K562 (cell line): ENCODE measurements around the gene SOAT1. TPM values are rescaled to one million over a fixed set of nuclear protein-coding genes. Genes with fewer than 3 reads are reported as not detected.

Source experiments
- ATF7 ChIP-seq: fragments of 450-650 bp; IDR thresholded peaks from 2 replicates; pipeline ENCODE4 v1.7.1; 2014; ENCODE audit warnings: mild to moderate bottlenecking, moderate library complexity
- CSDE1 ChIP-seq, 2 experiments: fragments of 450-650 bp; IDR thresholded peaks; 2 replicates each; pipeline ENCODE4 v1.6.1; 2016; ENCODE audit warnings: mild to moderate bottlenecking in 1 of 2
- ETS2 ChIP-seq: IDR thresholded peaks from 2 replicates; pipeline ENCODE4 v1.6.1; 2016; ENCODE audit warnings: borderline replicate concordance, missing genetic modification characterization, mild to moderate bottlenecking, moderate library complexity, missing compliant biosample characterization; ENCODE audit not compliant: poor library complexity, severe bottlenecking
- ILF3 ChIP-seq: fragments of 450-650 bp; IDR thresholded peaks from 2 replicates; pipeline ENCODE4 v1.6.1; 2018; ENCODE audit warnings: antibody characterized with exemption, mild to moderate bottlenecking, moderate library complexity, borderline replicate concordance
- JUN ChIP-seq, 2 experiments: sonication (generic) in 1 of 2; formaldehyde crosslinking in 1 of 2; IDR thresholded peaks; 2 replicates each; pipeline versions ENCODE4 v1.6.1 to v1.8.0; 2012 to 2022; ENCODE audit warnings: borderline replicate concordance in 2 of 2, mild to moderate bottlenecking in 2 of 2, improper control_type of control experiment in 1 of 2, low read depth in 1 of 2, low read length in 1 of 2, missing genetic modification reagents in 1 of 2
- NCOA2 ChIP-seq, 2 experiments: fragments of 450-650 bp; IDR thresholded peaks; 2 replicates each; pipeline ENCODE4 v1.6.1; 2018; ENCODE audit warnings: mild to moderate bottlenecking in 2 of 2, moderate library complexity in 1 of 2; ENCODE audit not compliant: partially characterized antibody in 2 of 2
- POLR2G ChIP-seq: fragments of 200-400 bp; formaldehyde crosslinking; IDR thresholded peaks from 2 replicates; pipeline ENCODE4 v1.6.1; 2017; ENCODE audit warnings: low read depth, mild to moderate bottlenecking, antibody characterized with exemption, low read length, moderate library complexity
- RBM25 ChIP-seq: fragments of 200-400 bp; formaldehyde crosslinking; IDR thresholded peaks from 2 replicates; pipeline ENCODE4 v1.6.1; 2018; ENCODE audit warnings: low read length, low read depth, moderate library complexity; ENCODE audit not compliant: severe bottlenecking
- ZNF24 ChIP-seq: fragments of 450-650 bp; IDR thresholded peaks from 2 replicates; pipeline ENCODE4 v1.6.1; 2016
- ZNF699 ChIP-seq: fragments of 250-450 bp; sonication (Bioruptor Pico); IDR thresholded peaks from 2 replicates; pipeline ENCODE4 v1.8.0; 2021; ENCODE audit warnings: mild to moderate bottlenecking, moderate library complexity; ENCODE audit not compliant: insufficient replicate concordance
- ZNF785 ChIP-seq: fragments of 250-450 bp; sonication (Bioruptor Pico); IDR thresholded peaks from 2 replicates; pipeline ENCODE4 v1.4.0; 2020; ENCODE audit warnings: mild to moderate bottlenecking
- polyA plus RNA-seq, 8 experiments: library from polyadenylated mRNA; depleted of rRNA in 4 of 8; stranded (reverse) in 5 of 8; unstranded in 3 of 8; fragments of >200 nt; fragmentation: Nextera tagmentation in 2 of 8; fragmentation: Illumina TruSeq in 1 of 8; extraction: Ambion mirVana in 2 of 8; extraction: Trizol in 1 of 8; gene quantifications; 2 replicates each; pipeline versions ENCODE4 v1.2.1 to v1.2.3, GENCODE V29; 2011 to 2014; ENCODE audit warnings: inconsistent platforms in 1 of 8, missing spikeins in 1 of 8
- total RNA-seq, 7 experiments: library from RNA; depleted of rRNA in 6 of 7; stranded (reverse); fragments of >200 nt in 6 of 7; fragmentation: Illumina TruSeq in 2 of 7; extraction: Trizol in 2 of 7; gene quantifications; 2 replicates each; pipeline versions ENCODE4 v1.2.1 to v1.2.3, GENCODE V29; 2011 to 2021; ENCODE audit warnings: low replicate concordance in 1 of 7
- TF ChIP-seq, protein P1 (sequence below): fragments of 250-450 bp; sonication (Bioruptor Pico); IDR thresholded peaks from 2 replicates; pipeline ENCODE4 v1.8.0; 2021; ENCODE audit warnings: moderate library complexity, mild to moderate bottlenecking, inconsistent platforms
- TF ChIP-seq, protein P2 (sequence below): sonication (generic); formaldehyde crosslinking; IDR thresholded peaks from 2 replicates; pipeline ENCODE4 v1.8.1; 2023; ENCODE audit warnings: mild to moderate bottlenecking, missing genetic modification reagents
- TF ChIP-seq, protein P3 (sequence below): sonication (generic); formaldehyde crosslinking; IDR thresholded peaks from 2 replicates; pipeline ENCODE4 v1.8.0; 2022; ENCODE audit warnings: mild to moderate bottlenecking, missing genetic modification reagents
- TF ChIP-seq, protein P4 (sequence below): sonication (generic); formaldehyde crosslinking; IDR thresholded peaks from 2 replicates; pipeline ENCODE4 v1.8.0; 2023; ENCODE audit warnings: missing genetic modification reagents, mild to moderate bottlenecking, borderline replicate concordance

SOAT1 gene
- total and polyA plus RNA-seq, 9 of the 15 experiments (the other 6 are each of a cell fraction or from before 2014, with no cell fraction given), result 5.5 to 29.1 (median 17.3) TPM

DNA sequence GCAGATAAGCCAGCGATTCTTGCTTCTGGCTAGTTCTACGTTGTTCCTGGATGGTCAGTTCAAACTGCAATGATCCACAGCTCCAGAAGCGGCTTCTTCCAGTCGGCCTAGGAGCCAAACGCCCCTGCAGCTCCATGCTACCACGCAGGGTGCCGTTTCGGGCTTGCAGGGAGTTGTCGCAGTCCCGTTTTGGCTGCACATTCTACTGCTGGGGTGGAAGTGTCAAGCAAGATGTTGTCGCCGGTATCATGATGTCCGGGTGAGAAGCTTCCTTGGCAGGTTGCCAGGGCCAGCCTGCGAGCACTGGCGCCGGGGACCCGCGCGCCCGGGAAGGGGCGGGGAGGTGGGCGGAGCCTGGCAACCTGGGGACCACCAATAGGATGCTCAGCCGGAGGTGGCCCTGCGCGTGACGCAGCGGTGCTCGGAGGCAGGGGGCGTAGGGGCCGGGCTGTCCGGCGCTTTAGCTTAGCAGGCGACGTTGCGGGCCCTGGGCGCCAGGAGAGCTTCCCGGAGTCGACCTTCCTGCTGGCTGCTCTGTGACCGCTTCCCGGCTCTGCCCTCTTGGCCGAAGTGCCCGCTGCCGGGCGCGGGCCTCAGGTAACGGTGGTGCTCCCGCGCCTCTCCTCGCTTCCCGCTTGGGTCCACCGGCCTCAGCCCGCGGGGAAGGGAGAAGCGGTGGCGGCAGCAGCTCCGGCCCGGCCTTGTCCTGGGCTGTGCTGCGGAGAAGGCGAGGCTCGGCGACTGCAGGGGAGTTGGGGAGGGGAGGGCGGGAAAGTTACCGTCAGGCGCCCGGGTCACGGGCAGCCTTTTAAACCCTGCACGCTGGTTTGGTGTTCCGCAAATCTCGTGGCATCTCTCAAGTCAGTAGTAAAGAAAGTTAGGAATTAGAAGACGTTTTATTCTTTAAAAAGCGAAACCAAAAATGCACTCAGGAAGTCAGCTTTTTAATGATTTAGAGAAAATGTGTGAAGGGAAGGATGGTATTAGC lies at the start of gene SOAT1 (continued):
- TF ChIP-seq ZNF24 (peak; percentile 47; the same call in 1 of the 2 replicates), ETS2 (tag) (no peak), JUN (IDR thresholded peaks at IDR 0.05; ENCODE audit: borderline replicate concordance, low read depth, low read length) (no peak), JUN (CRISPR knock-in tag; IDR thresholded peaks at IDR 0.05; ENCODE audit: borderline replicate concordance) (no peak), POLR2G (peak; percentile 97), ILF3 (no peak), NCOA2 (IDR thresholded peaks at IDR 0.05; ENCODE audit: partially characterized antibody in 2 of 2) (no peak), RBM25 (no peak), ZNF699 (CRISPR knock-in tag) (no peak), CSDE1 (IDR thresholded peaks at IDR 0.05) (no peak), ZNF785 (CRISPR knock-in tag) (no peak), ATF7 (peak; percentile 63)
- TF ChIP-seq, protein P1, sequence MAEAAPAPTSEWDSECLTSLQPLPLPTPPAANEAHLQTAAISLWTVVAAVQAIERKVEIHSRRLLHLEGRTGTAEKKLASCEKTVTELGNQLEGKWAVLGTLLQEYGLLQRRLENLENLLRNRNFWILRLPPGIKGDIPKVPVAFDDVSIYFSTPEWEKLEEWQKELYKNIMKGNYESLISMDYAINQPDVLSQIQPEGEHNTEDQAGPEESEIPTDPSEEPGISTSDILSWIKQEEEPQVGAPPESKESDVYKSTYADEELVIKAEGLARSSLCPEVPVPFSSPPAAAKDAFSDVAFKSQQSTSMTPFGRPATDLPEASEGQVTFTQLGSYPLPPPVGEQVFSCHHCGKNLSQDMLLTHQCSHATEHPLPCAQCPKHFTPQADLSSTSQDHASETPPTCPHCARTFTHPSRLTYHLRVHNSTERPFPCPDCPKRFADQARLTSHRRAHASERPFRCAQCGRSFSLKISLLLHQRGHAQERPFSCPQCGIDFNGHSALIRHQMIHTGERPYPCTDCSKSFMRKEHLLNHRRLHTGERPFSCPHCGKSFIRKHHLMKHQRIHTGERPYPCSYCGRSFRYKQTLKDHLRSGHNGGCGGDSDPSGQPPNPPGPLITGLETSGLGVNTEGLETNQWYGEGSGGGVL (CRISPR knock-in tag), result no peak
- TF ChIP-seq, protein P2, sequence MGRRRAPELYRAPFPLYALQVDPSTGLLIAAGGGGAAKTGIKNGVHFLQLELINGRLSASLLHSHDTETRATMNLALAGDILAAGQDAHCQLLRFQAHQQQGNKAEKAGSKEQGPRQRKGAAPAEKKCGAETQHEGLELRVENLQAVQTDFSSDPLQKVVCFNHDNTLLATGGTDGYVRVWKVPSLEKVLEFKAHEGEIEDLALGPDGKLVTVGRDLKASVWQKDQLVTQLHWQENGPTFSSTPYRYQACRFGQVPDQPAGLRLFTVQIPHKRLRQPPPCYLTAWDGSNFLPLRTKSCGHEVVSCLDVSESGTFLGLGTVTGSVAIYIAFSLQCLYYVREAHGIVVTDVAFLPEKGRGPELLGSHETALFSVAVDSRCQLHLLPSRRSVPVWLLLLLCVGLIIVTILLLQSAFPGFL (CRISPR knock-in tag), result 0 out of 2 replicates have a peak, but pooled peaks have one; percentile 64
- TF ChIP-seq, protein P3, sequence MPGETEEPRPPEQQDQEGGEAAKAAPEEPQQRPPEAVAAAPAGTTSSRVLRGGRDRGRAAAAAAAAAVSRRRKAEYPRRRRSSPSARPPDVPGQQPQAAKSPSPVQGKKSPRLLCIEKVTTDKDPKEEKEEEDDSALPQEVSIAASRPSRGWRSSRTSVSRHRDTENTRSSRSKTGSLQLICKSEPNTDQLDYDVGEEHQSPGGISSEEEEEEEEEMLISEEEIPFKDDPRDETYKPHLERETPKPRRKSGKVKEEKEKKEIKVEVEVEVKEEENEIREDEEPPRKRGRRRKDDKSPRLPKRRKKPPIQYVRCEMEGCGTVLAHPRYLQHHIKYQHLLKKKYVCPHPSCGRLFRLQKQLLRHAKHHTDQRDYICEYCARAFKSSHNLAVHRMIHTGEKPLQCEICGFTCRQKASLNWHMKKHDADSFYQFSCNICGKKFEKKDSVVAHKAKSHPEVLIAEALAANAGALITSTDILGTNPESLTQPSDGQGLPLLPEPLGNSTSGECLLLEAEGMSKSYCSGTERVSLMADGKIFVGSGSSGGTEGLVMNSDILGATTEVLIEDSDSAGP, result no peak
- TF ChIP-seq, protein P4, sequence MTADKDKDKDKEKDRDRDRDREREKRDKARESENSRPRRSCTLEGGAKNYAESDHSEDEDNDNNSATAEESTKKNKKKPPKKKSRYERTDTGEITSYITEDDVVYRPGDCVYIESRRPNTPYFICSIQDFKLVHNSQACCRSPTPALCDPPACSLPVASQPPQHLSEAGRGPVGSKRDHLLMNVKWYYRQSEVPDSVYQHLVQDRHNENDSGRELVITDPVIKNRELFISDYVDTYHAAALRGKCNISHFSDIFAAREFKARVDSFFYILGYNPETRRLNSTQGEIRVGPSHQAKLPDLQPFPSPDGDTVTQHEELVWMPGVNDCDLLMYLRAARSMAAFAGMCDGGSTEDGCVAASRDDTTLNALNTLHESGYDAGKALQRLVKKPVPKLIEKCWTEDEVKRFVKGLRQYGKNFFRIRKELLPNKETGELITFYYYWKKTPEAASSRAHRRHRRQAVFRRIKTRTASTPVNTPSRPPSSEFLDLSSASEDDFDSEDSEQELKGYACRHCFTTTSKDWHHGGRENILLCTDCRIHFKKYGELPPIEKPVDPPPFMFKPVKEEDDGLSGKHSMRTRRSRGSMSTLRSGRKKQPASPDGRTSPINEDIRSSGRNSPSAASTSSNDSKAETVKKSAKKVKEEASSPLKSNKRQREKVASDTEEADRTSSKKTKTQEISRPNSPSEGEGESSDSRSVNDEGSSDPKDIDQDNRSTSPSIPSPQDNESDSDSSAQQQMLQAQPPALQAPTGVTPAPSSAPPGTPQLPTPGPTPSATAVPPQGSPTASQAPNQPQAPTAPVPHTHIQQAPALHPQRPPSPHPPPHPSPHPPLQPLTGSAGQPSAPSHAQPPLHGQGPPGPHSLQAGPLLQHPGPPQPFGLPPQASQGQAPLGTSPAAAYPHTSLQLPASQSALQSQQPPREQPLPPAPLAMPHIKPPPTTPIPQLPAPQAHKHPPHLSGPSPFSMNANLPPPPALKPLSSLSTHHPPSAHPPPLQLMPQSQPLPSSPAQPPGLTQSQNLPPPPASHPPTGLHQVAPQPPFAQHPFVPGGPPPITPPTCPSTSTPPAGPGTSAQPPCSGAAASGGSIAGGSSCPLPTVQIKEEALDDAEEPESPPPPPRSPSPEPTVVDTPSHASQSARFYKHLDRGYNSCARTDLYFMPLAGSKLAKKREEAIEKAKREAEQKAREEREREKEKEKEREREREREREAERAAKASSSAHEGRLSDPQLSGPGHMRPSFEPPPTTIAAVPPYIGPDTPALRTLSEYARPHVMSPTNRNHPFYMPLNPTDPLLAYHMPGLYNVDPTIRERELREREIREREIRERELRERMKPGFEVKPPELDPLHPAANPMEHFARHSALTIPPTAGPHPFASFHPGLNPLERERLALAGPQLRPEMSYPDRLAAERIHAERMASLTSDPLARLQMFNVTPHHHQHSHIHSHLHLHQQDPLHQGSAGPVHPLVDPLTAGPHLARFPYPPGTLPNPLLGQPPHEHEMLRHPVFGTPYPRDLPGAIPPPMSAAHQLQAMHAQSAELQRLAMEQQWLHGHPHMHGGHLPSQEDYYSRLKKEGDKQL, result no peak
